Lower leg skin (tissue), 3 donors: ENCODE data around the gene ITPKC.

Experiments
- CTCF ChIP-seq, 3 donors: fragments of 450-650 bp; IDR thresholded peaks; one replicate each; pipeline ENCODE4 v1.5.1; 2016; ENCODE audit warnings: antibody characterized with exemption in 3 of 3, mild to moderate bottlenecking in 3 of 3, moderate library complexity in 2 of 3
- POLR2A ChIP-seq, 2 donors: fragments of 450-650 bp; IDR thresholded peaks; one replicate each; pipeline ENCODE4 v1.6.1; 2016 to 2017; ENCODE audit warnings: antibody characterized with exemption in 2 of 2, mild to moderate bottlenecking in 1 of 2, moderate library complexity in 1 of 2

GRCh38 chr19:40750874-40751537, 34.1 kb downstream of the ITPKC start, which contains the start of gene SNRPA:
- TF ChIP-seq CTCF (IDR thresholded peaks at IDR 0.05) (no peak), POLR2A (IDR thresholded peaks at IDR 0.05) (peak in 1 of 2 donors; percentile 22)
